NCI-H146 treated with DMSO at 0.1 percent for 48 hours (cell line): Measurements from ENCODE around the gene BRCA1.
"Not testable (repeated sequence)": the region's sequence is repeated elsewhere in the genome, so short reads cannot be mapped to it uniquely, and the experiment has no call there.

ENCODE experiments used
- DNase-seq: peaks from one replicate; lab custom pipeline; 2025; ENCODE audit not compliant: unreplicated experiment; lab: John Stamatoyannopoulos, UW

BRCA1 gene

DNA sequence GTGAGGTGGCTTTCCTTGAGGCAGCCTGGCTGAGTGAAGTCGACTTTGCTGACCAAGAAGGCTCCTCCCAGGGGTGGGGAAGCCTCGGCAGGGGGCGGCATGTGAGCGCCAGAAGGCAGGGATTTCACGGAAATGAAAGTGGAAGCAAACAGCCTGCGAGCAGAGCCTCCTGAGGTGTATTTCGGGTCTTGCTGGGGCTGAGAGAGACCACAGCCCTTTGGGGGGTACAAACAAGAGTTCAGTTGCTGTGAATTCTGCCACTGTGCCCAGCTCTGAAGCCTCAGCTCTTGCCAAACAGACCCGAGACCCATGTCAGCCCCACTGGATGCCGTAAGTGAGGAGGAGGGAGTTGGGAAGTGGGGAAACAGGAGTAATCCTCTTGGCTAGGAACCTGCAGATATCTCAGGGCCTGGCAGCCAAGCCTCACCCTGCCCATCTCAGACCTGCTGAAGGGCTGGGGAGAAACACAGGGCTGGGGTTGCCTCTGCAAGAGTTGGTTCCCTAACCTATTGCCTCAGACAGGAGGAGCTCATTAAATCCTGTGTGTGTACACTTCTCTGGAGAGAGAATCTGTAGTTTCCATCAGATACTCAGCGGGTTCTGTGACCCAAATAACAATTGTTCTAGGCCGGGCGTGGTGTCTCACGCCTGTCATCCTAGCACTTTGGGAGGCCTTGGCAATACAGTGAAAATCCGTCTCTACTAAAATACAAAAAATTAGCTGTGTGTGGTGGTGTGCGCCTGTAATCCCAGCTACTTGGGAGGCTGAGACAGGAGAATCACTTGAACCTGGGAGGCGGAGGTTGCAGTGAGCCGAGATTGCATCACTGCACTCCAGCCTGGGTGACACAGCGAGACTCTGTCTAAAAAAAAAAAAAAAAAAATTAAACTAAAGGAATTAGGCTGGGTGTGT, 118.3 kb downstream of the BRCA1 start, which contains the start of gene IFI35:
TSS of gene IFI35 (plus strand) at position 146 of the 913 bp plus-strand sequence. CDS start at position 310, 164 bp downstream.
- DNase-seq = peak; percentile 33

DNA sequence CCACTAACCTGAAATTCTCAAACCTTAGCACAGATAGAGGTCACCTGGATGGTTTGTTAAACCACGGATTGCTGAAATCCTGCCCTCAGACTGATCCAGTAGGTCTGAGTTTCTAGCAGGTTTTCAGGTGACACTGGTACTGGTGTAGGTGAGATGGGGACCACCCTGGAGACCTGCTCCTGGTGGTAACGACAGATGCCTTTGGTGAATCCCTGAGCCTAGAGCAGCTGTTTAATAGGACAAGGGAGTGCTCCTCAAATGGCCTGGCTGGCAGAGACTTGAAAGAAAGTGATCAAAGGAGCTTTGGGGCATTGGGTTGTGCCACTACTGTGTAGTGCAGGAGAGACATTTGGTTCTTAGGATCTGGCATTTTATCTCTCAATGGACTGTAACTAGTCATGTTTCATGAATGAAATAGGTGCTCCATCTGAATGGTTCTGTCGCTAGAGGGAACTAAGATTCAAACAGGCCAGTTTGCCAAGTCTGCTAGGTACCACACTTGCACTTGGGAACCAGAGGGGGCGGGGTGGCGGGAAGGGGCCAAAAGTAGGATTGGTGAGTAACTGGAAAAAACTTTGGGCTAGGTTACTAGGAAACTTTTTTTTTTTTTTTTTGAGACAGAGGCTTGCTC, 121.5 kb downstream of the BRCA1 start:
- no peak for DNase-seq

DNA sequence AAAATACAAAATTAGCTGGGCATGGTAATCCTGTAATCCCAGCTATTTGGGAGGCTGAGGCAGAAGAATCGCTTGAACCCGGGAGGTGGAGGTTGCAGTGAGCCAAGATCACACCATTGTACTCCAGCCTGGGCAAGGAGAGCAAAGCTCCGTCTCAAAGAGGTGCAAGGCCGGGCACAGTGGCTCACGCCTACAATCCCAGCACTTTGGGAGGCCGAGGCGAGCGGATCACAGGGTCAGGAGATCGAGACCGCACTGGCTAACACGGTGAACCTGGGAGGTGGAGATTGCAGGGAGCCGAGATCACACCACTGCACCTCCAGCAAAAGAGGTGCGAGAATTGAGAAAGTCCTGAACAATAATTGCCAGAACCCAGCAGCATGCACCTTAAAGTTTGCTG, 124.3 kb downstream of the BRCA1 start:
- not testable (repeated sequence) for DNase-seq

DNA sequence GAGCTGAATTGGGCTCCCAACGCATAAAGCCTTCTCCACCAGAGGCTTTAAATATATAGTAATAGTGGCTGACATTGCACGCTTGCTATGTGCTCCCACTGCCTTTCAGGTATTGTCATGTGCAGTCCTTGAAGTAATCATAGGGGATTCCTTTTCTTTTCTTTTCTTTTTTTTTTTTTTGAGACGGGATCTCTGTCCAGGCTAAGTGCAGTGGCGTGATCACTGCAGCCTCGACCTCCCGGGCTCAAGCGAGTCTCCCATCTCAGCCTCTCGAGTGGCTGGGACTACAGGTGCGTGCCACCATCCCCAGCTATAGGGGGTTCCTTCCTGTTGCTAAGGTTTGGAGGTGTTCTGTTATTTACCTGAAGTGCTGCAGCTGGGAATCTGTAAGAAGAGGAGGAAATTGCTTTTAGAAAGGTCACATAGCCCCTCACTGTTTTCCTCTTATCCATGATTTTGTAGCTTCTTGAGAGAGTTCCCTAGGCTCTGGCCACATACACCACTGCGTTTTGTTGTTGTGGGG, 126.1 kb downstream of the BRCA1 start:
- no peak for DNase-seq

DNA sequence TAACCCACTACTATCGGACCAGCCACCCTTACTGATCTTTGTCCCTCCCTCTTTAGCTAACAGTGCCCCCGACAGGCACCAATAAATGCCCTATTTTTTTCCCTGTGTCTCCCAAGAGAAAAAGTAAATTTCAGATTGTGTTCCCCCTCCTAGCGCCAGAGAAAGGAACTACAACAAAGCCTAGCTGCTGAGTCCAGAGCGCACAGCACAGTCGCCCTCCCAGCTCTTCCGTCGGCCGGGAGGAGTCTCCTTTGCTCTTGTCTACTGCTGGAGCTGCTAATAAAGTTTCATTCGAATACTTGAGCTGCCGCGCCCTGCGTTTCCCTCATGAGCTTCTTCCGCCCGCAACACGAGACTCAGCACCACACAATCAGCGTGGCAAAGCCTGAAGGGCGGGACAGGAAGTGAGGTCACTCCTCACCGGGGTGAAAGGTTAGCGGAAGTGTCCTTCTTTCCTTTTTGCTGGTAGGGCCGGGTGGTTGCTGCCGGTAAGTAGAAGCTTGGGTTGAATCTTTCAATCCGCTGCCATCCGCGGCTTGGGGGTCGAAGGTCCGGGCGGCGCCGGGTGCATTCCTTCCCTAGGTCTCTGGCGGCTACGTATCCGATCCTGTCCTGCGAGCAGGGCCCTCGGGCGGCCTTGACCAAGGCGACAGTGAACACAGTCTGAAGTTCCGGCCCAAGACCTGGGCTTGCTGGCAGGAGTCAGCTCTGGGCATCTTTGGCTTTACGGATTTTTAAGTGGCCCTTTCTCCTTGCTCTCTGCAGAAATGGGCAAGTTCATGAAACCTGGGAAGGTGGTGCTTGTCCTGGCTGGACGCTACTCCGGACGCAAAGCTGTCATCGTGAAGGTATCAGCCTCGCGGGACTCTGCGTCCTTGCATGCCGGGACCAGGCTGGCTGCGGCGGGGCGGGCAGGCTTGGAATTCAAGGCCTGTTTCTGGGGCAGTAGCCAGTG, 126.9 kb downstream of the BRCA1 start, which contains the start of gene RPL27:
TSS of gene RPL27 (plus strand) at position 436 of the 955 bp plus-strand sequence. CDS start at position 768, 332 bp downstream.
- peak; percentile 98 for DNase-seq

DNA sequence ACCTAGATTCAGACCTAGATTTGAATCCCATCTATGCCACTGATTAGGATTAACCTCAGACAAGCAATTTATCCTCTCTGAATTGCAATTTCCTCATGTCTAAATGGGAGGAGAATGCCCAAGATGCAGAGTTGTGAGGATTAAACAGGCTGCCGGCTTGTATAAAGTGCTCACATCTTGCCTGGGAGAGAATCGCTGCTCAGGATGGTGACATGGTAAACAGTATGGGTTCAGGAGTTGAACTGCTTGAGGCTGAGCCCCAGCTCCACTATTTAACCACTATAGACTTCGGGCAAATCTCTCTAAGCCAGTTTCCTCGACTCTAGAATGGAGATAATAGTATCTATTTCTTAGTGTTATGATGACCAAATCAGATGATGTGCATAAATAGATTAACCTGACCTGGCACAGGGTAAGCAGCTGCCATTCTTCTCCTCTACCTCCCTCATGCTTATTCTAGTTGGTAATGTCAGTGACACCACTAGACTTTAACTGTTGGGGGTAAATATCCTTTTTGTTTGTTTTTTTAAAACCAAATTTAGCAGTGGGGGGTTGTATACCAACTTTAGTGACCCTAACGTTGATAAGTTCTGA, 127.7 kb downstream of the BRCA1 start:
- DNase-seq = no peak
